ENCODE results near the gene FBXO11. TPM values are rescaled to one million over a fixed set of nuclear protein-coding genes. Genes with fewer than 3 reads are reported as not detected.

Gene FBXO11
- total and polyA plus RNA-seq, 8 donors: 56.2 to 101 (median 89.2) TPM

DNA sequence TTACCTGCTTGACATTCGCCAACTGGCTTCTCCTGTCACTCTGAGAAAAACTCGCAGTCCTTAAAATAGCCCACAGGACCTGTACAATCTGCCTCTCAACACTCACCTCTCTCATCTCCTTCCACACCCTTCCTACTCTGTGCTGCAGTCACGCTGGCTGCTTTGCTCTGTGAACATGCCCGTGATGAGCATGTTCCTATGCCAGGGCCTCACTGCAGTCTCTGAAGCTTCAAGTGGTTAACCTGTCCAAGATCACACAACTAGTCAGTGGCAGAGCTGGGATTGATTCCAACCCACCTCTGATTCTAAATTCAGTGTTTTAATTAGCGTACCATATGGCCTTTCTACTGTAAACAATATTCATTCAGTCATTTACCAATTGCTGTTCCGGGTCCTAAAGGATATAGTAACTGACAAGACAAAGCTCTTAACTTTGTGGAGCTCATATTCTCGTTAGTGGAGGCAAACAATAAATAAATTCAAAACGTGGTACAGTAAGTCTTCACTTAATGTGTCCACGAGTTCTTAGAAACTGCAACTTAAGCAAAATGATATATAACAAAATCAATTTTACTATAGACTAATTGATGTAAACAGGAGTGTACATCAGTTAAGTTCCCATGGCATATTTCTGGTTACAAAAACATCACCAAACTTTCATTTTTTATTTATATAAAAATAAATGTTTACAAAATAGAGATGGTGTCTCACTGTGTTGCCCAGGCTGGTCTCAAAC, 38.9 kb upstream of the FBXO11 start:
- intact Hi-C loops (cut with DNase I): no loop called here

DNA sequence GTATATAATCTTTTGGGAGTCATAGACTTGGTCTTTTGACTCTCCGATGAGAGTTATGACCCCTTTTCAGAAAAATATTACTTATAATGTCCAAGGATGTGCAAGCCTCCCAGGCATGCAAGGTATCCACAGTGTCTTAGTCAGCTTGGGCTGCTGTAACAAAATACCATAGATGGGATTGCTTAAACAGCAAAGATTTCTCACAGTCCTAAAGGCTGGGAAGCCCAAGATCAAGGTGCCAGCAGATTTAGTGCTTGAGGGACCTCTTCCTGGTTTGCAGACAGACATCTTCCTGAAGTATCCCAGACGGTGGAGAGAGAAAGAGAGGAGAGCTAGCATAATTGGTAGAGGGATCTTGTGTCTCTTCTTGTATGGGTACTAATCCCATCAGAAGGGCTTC, 35.6 kb upstream of the FBXO11 start:
- no peaks in the 10 kb centered on the region for H3K9me3 ChIP-seq
- TF ChIP-seq, protein P1, sequence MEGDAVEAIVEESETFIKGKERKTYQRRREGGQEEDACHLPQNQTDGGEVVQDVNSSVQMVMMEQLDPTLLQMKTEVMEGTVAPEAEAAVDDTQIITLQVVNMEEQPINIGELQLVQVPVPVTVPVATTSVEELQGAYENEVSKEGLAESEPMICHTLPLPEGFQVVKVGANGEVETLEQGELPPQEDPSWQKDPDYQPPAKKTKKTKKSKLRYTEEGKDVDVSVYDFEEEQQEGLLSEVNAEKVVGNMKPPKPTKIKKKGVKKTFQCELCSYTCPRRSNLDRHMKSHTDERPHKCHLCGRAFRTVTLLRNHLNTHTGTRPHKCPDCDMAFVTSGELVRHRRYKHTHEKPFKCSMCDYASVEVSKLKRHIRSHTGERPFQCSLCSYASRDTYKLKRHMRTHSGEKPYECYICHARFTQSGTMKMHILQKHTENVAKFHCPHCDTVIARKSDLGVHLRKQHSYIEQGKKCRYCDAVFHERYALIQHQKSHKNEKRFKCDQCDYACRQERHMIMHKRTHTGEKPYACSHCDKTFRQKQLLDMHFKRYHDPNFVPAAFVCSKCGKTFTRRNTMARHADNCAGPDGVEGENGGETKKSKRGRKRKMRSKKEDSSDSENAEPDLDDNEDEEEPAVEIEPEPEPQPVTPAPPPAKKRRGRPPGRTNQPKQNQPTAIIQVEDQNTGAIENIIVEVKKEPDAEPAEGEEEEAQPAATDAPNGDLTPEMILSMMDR (IDR thresholded peaks at IDR 0.05): no peak
- DNase-seq (no peak), ATAC-seq (no peak)
- no peaks in the 10 kb centered on the region for H3K27me3 ChIP-seq
- H3K27ac ChIP-seq: no peak overlapping the region
- no peaks in the 10 kb centered on the region for H3K36me3 ChIP-seq
- H3K4me1 ChIP-seq: no peaks in the 10 kb centered on the region
- intact Hi-C loops (cut with DNase I): no loop called here
- no peak overlapping the region for H3K4me3 ChIP-seq

More for the DNA sequence above, 38.9 kb upstream of the FBXO11 start:
- H3K4me3 ChIP-seq: no peak overlapping the region
- TF ChIP-seq, protein P1 (IDR thresholded peaks at IDR 0.05): no peak
- no peaks in the 10 kb centered on the region for H3K4me1 ChIP-seq
- ATAC-seq (no peak), DNase-seq (no peak)
- no peaks in the 10 kb centered on the region for H3K36me3 ChIP-seq
- H3K27me3 ChIP-seq: no peaks in the 10 kb centered on the region
- H3K9me3 ChIP-seq: no peaks in the 10 kb centered on the region
- no peak overlapping the region for H3K27ac ChIP-seq

DNA sequence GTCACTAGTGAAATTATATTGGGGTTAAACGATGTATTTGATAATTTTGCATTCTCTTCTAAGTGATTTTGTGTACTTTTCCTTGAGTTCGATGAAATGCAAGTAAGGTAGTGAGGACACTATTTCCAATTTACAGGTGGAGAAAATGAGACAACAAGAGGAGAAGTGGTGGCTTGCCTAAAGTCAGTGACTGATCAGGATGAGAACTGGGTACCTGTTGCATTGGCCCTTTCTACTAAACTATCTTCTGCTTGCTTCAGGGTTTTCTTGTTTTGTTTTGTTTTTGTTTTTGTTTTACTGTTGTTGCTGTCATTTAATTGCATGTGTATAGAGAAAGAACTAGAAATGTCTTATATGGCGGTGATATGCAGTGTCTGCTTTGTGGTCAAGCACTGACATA, 31.4 kb upstream of the FBXO11 start:
- intact Hi-C loops (cut with DNase I): no loop called here
- no peak overlapping the region for H3K4me3 ChIP-seq
- no peak for ATAC-seq
- H3K9me3 ChIP-seq: no peaks in the 10 kb centered on the region
- no peak overlapping the region for H3K27ac ChIP-seq
- no peaks in the 10 kb centered on the region for H3K36me3 ChIP-seq
- no peaks in the 10 kb centered on the region for H3K4me1 ChIP-seq
- TF ChIP-seq, protein P1 (IDR thresholded peaks at IDR 0.05): no peak
- H3K27me3 ChIP-seq: no peaks in the 10 kb centered on the region
- no peak for DNase-seq

DNA sequence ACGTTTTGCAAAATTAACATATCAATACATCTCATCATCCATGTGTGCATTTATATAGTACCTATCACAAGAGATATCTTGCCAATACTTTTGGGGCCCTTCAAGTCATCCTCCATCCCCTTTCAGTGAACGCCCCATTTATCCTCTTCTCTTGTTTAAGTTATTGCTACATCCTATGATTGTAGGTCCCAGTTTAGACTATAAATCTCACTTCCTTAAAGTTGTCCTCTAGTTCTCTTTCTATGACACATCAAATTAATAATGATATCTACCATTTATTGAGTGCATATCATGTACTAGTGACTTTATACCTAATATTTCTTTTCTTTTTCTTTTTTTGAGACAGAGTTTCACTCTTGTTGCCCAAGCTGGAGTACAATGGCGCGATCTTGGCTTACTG, 28.8 kb upstream of the FBXO11 start:
- DNase-seq (no peak), ATAC-seq (no peak)
- Histone ChIP-seq H3K4me1 (no peaks in the 10 kb centered on the region), H3K27ac (no peak overlapping the region), H3K9me3 (no peaks in the 10 kb centered on the region), H3K36me3 (no peaks in the 10 kb centered on the region), H3K4me3 (no peak overlapping the region), H3K27me3 (no peaks in the 10 kb centered on the region)
- intact Hi-C loops (cut with DNase I): no loop called here
- TF ChIP-seq, protein P1 (IDR thresholded peaks at IDR 0.05): no peak

DNA sequence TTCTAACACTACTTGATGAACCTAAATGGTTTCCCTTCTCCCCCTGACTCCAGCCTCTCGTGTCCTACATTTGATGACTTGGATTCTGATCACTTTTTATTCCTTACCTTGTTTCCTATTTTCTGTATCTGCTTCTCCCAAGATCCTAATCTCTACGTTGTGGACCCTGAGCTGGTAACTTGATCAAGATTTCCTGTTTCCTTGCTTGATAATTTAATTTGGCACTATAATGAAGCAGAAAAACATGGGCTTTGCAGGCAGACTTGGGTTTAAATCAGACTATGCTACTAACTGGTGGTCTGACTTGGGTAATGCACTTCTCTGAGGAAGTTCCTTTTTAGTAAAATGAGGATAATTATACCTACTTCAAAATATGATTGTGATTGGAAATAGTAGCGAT, 11.7 kb upstream of the FBXO11 start:
- TF ChIP-seq, protein P1 (IDR thresholded peaks at IDR 0.05): no peak
- H3K9me3 ChIP-seq: no peaks in the 10 kb centered on the region
- H3K27me3 ChIP-seq: no peaks in the 10 kb centered on the region
- no peaks in the 10 kb centered on the region for H3K36me3 ChIP-seq
- ATAC-seq: no peak
- H3K27ac ChIP-seq: no peak overlapping the region
- intact Hi-C loops (cut with DNase I): no loop called here
- H3K4me1 ChIP-seq: no peaks in the 10 kb centered on the region
- H3K4me3 ChIP-seq: no peak overlapping the region
- no peak for DNase-seq

Measured in left lung (tissue), 10 donors.